Activated CD8-positive, alpha-beta memory T cell treated with anti-CD3 and anti-CD28 coated beads, Interleukin-2, amount 50 U/mL, for 48 hours (primary cell): ENCODE results near the gene C19orf38.

ENCODE experiments used
- DNase-seq: peaks from one replicate; pipeline ENCODE4 v3.0.0-alpha.2; 2020

C19orf38 gene

GRCh38 chr19:10915130-10916091 is 67.2 kb downstream of the C19orf38 start:
- DNase-seq, result no peak

GRCh38 chr19:10916602-10917001 is 68.4 kb downstream of the C19orf38 start:
- no peak for DNase-seq

DNA sequence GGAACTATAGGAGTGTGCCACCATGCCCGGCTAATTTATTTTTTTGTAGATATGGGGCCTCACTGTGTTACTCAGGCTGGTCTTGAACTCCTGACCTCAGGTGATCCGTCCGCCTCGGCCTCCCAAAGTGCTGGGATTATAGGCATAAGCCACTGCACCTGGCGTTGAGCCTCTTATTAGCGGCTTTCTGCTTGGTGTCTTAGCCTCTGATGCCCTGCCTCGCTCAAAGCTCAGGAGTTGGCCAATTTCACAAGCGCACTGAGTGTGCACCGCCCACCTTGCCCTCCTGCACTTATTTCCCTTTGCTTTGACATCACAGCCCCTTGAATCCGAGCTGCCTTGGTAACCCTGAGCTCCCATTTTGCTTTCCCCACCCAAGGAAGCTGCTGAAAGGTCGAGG is 70.1 kb downstream of the C19orf38 start:
- no peak for DNase-seq
